ENCODE data around the gene GRAMD1A. TPM values are rescaled to one million over a fixed set of nuclear protein-coding genes. Genes with fewer than 3 reads are reported as not detected.

The GRAMD1A gene
- total RNA-seq, 4 donors from 2014 or later: 4.6 to 23.3 (median 8.8) TPM

- H3K4me1 ChIP-seq: peaks cover 17 to 74% (median 24%) of the 10 kb centered on the region in 3 donors
- H3K27ac ChIP-seq: peak overlapping the region in 2 of 4 donors; percentile 0 to 51
- 76 to 83% methylated on average over 5 to 10 of the region's 13 CpGs for WGBS, 2 donors
- no peaks in the 10 kb centered on the region for H3K27me3 ChIP-seq
- no peak overlapping the region for H3K4me3 ChIP-seq
- TF ChIP-seq POLR2A (IDR thresholded peaks at IDR 0.05): no peak
- TF ChIP-seq CTCF (IDR thresholded peaks at IDR 0.05): no peak
- H3K9me3 ChIP-seq: no peaks in the 10 kb centered on the region
- H3K36me3 ChIP-seq: peaks cover 4 to 59% (median 24%) of the 10 kb centered on the region in 3 donors
- intact Hi-C loops (cut with DNase I): no loop called here
- no peak for DNase-seq
These were observed 11.1 kb downstream of the GRAMD1A start for GRCh38 chr19:35011091-35011689.

GRCh38 chr19:35011737-35012682, 11.9 kb downstream of the GRAMD1A start:
- Histone ChIP-seq H3K4me1 (peaks cover 17 to 66% (median 24%) of the 10 kb centered on the region in 3 donors), H3K27ac (peak overlapping the region in 3 of 4 donors; percentile 0 to 51 (median 39)), H3K4me3 (no peak overlapping the region), H3K36me3 (peaks cover 4 to 66% (median 26%) of the 10 kb centered on the region in 3 donors), H3K9me3 (no peaks in the 10 kb centered on the region), H3K27me3 (no peaks in the 10 kb centered on the region)
- intact Hi-C loops (cut with DNase I): loop anchor here (2.0 kb wide), 1 partner anchor 39 kb away; no protein-coding TSS in a partner anchor
- TF ChIP-seq POLR2A (IDR thresholded peaks at IDR 0.05) (no peak), CTCF (IDR thresholded peaks at IDR 0.05) (no peak)
- DNase-seq: no peak
- WGBS, 2 donors: 76 to 83% methylated on average over 9 to 15 of the region's 18 CpGs

GRCh38 chr19:35013041-35013819, 13.1 kb downstream of the GRAMD1A start:
- peaks cover 17 to 55% (median 24%) of the 10 kb centered on the region in 3 donors for H3K4me1 ChIP-seq

More at GRCh38 chr19:35013041-35013819, 13.1 kb downstream of the GRAMD1A start:
- peak overlapping the region in 3 of 4 donors; percentile 23 to 51 (median 30) for H3K27ac ChIP-seq
- no peaks in the 10 kb centered on the region for H3K9me3 ChIP-seq
- H3K27me3 ChIP-seq: no peaks in the 10 kb centered on the region
- DNase-seq: no peak
- no peak overlapping the region for H3K4me3 ChIP-seq
- intact Hi-C loops (cut with DNase I): loop anchor here (2.0 kb wide), 1 partner anchor 40 kb away; no protein-coding TSS in a partner anchor
- H3K36me3 ChIP-seq: peaks cover 8 to 79% (median 26%) of the 10 kb centered on the region in 3 donors
- WGBS, 2 donors: 40 to 48% methylated on average over 13 to 20 of the region's 32 CpGs
- TF ChIP-seq CTCF (IDR thresholded peaks at IDR 0.05): peak; percentile 94 to 98 (median 95)
- no peak for TF ChIP-seq POLR2A (IDR thresholded peaks at IDR 0.05)

All from esophagus squamous epithelium (tissue), 5 donors.